ENCODE data around the gene ATP8B3.

The ATP8B3 gene

GRCh38 chr19:1746401-1747284, 65.4 kb downstream of the ATP8B3 start:
- DNase-seq (ENCODE audit: low read depth in 3 of 3), result no peak

- DNase-seq (ENCODE audit: low read depth in 3 of 3), result no peak
Observed at GRCh38 chr19:1745589-1746031, 66.5 kb downstream of the ATP8B3 start.

- no peak for DNase-seq (ENCODE audit: low read depth in 3 of 3)
Observed at GRCh38 chr19:1744822-1745563, 67.1 kb downstream of the ATP8B3 start.

GRCh38 chr19:1744133-1744665, 67.9 kb downstream of the ATP8B3 start:
- no peak for DNase-seq (ENCODE audit: low read depth in 3 of 3)

- DNase-seq (ENCODE audit: low read depth in 3 of 3), result no peak
Observed at GRCh38 chr19:1742989-1743696, 68.9 kb downstream of the ATP8B3 start.

- no peak for DNase-seq (ENCODE audit: low read depth in 3 of 3)
Observed at GRCh38 chr19:1739960-1740629, 72.0 kb downstream of the ATP8B3 start.

GRCh38 chr19:1736927-1737326, 75.1 kb downstream of the ATP8B3 start:
- DNase-seq (ENCODE audit: low read depth in 3 of 3), result no peak

- no peak for DNase-seq (ENCODE audit: low read depth in 3 of 3)
Observed at GRCh38 chr19:1736280-1736679, 75.8 kb downstream of the ATP8B3 start.

GRCh38 chr19:1734321-1734966, 77.6 kb downstream of the ATP8B3 start:
- no peak for DNase-seq (ENCODE audit: low read depth in 3 of 3)

Measured in stimulated activated CD4-positive, alpha-beta T cell treated with anti-CD3 and anti-CD28 coated beads, TNF-alpha, amount 100 ng/mL, for 48 hours (primary cell).